ENCODE data around the gene CISD3. TPM values are rescaled to one million over a fixed set of nuclear protein-coding genes. Genes with fewer than 3 reads are reported as not detected.

The CISD3 gene
- total RNA-seq, 1 donor from 2014 or later: 18.4 TPM

- Mint-ChIP-seq H3K4me3 (ENCODE audit: unreplicated experiment) (no peak overlapping the region), H3K27me3 (ENCODE audit: low read depth) (peaks cover 3% of the 10 kb centered on the region), H3K27ac (ENCODE audit: unreplicated experiment) (no peak overlapping the region), H3K4me1 (ENCODE audit: low read depth) (no peaks in the 10 kb centered on the region), H3K9me3 (ENCODE audit: low read depth) (no peaks in the 10 kb centered on the region), H3K36me3 (ENCODE audit: low read depth) (no peaks in the 10 kb centered on the region)
- DNase-seq (ENCODE audit: low spot score): no peak
- TF ChIP-seq CTCF (IDR thresholded peaks at IDR 0.05): no peak
Observed at GRCh38 chr17:38690386-38690785, 39.8 kb upstream of the CISD3 start.

- Mint-ChIP-seq H3K27me3 (ENCODE audit: low read depth) (no peaks in the 10 kb centered on the region), H3K4me1 (ENCODE audit: low read depth) (no peaks in the 10 kb centered on the region), H3K4me3 (ENCODE audit: unreplicated experiment) (no peak overlapping the region), H3K36me3 (ENCODE audit: low read depth) (no peaks in the 10 kb centered on the region), H3K9me3 (ENCODE audit: low read depth) (no peaks in the 10 kb centered on the region), H3K27ac (ENCODE audit: unreplicated experiment) (no peak overlapping the region)
- DNase-seq (ENCODE audit: low spot score): no peak
- no peak for TF ChIP-seq CTCF (IDR thresholded peaks at IDR 0.05)
Observed at GRCh38 chr17:38691154-38691553, 39.0 kb upstream of the CISD3 start.

GRCh38 chr17:38693700-38694329 lies 36.3 kb upstream of the CISD3 start:
- Mint-ChIP-seq H3K27me3 (ENCODE audit: low read depth) (peaks cover 7% of the 10 kb centered on the region), H3K27ac (ENCODE audit: unreplicated experiment) (no peak overlapping the region), H3K36me3 (ENCODE audit: low read depth) (no peaks in the 10 kb centered on the region), H3K9me3 (ENCODE audit: low read depth) (no peaks in the 10 kb centered on the region), H3K4me3 (ENCODE audit: unreplicated experiment) (no peak overlapping the region), H3K4me1 (ENCODE audit: low read depth) (no peaks in the 10 kb centered on the region)
- DNase-seq (ENCODE audit: low spot score): no peak
- no peak for TF ChIP-seq CTCF (IDR thresholded peaks at IDR 0.05)

GRCh38 chr17:38697061-38697820 lies 32.9 kb upstream of the CISD3 start:
- Mint-ChIP-seq H3K4me1 (ENCODE audit: low read depth) (peaks cover 15% of the 10 kb centered on the region), H3K9me3 (ENCODE audit: low read depth) (no peaks in the 10 kb centered on the region), H3K27me3 (ENCODE audit: low read depth) (peaks cover 7% of the 10 kb centered on the region), H3K36me3 (ENCODE audit: low read depth) (no peaks in the 10 kb centered on the region), H3K4me3 (ENCODE audit: unreplicated experiment) (no peak overlapping the region), H3K27ac (ENCODE audit: unreplicated experiment) (no peak overlapping the region)
- no peak for TF ChIP-seq CTCF (IDR thresholded peaks at IDR 0.05)
- DNase-seq (ENCODE audit: low spot score): no peak

GRCh38 chr17:38698760-38699159 lies 31.4 kb upstream of the CISD3 start:
- H3K9me3 Mint-ChIP-seq (ENCODE audit: low read depth): no peaks in the 10 kb centered on the region
- H3K4me1 Mint-ChIP-seq (ENCODE audit: low read depth): peaks cover 29% of the 10 kb centered on the region
- H3K27me3 Mint-ChIP-seq (ENCODE audit: low read depth): peaks cover 7% of the 10 kb centered on the region
- TF ChIP-seq CTCF (IDR thresholded peaks at IDR 0.05): no peak
- DNase-seq (ENCODE audit: low spot score): no peak
- H3K4me3 Mint-ChIP-seq (ENCODE audit: unreplicated experiment): no peak overlapping the region
- no peak overlapping the region for H3K27ac Mint-ChIP-seq (ENCODE audit: unreplicated experiment)
- no peaks in the 10 kb centered on the region for H3K36me3 Mint-ChIP-seq (ENCODE audit: low read depth)

Measured in chondrocyte (in vitro differentiated cells).